ENCODE measurements around the gene PTRH2.

The PTRH2 gene

GRCh38 chr17:59734226-59734625 is 27.0 kb upstream of the PTRH2 start:
- H3K4me3 ChIP-seq (ENCODE audit: low read depth, low read length), result no peak overlapping the region
- DNase-seq (ENCODE audit: low read depth), result no peak
- no peak for TF ChIP-seq CTCF (IDR thresholded peaks at IDR 0.05; ENCODE audit: insufficient read depth, low read depth, low read length, missing control alignments)

- no peak overlapping the region for H3K4me3 ChIP-seq (ENCODE audit: low read depth, low read length)
- no peak for DNase-seq (ENCODE audit: low read depth)
- TF ChIP-seq CTCF (IDR thresholded peaks at IDR 0.05; ENCODE audit: insufficient read depth, low read depth, low read length, missing control alignments), result no peak
These were observed 26.5 kb upstream of the PTRH2 start for GRCh38 chr17:59733697-59734096.

GRCh38 chr17:59730268-59730834 is 23.1 kb upstream of the PTRH2 start:
- DNase-seq (ENCODE audit: low read depth), result no peak
- no peak for TF ChIP-seq CTCF (IDR thresholded peaks at IDR 0.05; ENCODE audit: insufficient read depth, low read depth, low read length, missing control alignments)

GRCh38 chr17:59727817-59728533 is 20.7 kb upstream of the PTRH2 start:
- DNase-seq (ENCODE audit: low read depth), result no peak
- H3K4me3 ChIP-seq (ENCODE audit: low read depth, low read length), result no peak overlapping the region
- no peak for TF ChIP-seq CTCF (IDR thresholded peaks at IDR 0.05; ENCODE audit: insufficient read depth, low read depth, low read length, missing control alignments)

More at GRCh38 chr17:59730268-59730834, 23.1 kb upstream of the PTRH2 start:
- H3K4me3 ChIP-seq (ENCODE audit: low read depth, low read length), result no peak overlapping the region

GRCh38 chr17:59725691-59726090 is 18.5 kb upstream of the PTRH2 start:
- no peak overlapping the region for H3K4me3 ChIP-seq (ENCODE audit: low read depth, low read length)
- TF ChIP-seq CTCF (IDR thresholded peaks at IDR 0.05; ENCODE audit: insufficient read depth, low read depth, low read length, missing control alignments), result no peak
- DNase-seq (ENCODE audit: low read depth), result no peak

- TF ChIP-seq CTCF (IDR thresholded peaks at IDR 0.05; ENCODE audit: insufficient read depth, low read depth, low read length, missing control alignments), result no peak
- H3K4me3 ChIP-seq (ENCODE audit: low read depth, low read length), result no peak overlapping the region
- DNase-seq (ENCODE audit: low read depth), result no peak
These were observed 16.4 kb upstream of the PTRH2 start for GRCh38 chr17:59723607-59724006.

- H3K4me3 ChIP-seq (ENCODE audit: low read depth, low read length), result no peak overlapping the region
- no peak for TF ChIP-seq CTCF (IDR thresholded peaks at IDR 0.05; ENCODE audit: insufficient read depth, low read depth, low read length, missing control alignments)
- DNase-seq (ENCODE audit: low read depth), result no peak
These were observed 15.8 kb upstream of the PTRH2 start for GRCh38 chr17:59723041-59723440.
